CD4-positive, alpha-beta T cell treated with Interleukin-6 at 100 ng/mL for 8 hours (primary cell): ENCODE measurements around the gene FOSL1.

Experiments
- DNase-seq: peaks from one replicate; pipeline ENCODE4 v3.0.0-alpha.2; 2020; ENCODE audit warnings: mixed read lengths, low spot score

Gene FOSL1

GRCh38 chr11:65863889-65864705, 36.1 kb downstream of the FOSL1 start:
- DNase-seq = no peak

- DNase-seq = no peak
Observed at GRCh38 chr11:65862941-65863888, 37.0 kb downstream of the FOSL1 start.

GRCh38 chr11:65862191-65862735, 37.9 kb downstream of the FOSL1 start:
- DNase-seq = no peak

- no peak for DNase-seq
Observed at GRCh38 chr11:65861533-65862183, 38.5 kb downstream of the FOSL1 start.

- DNase-seq = no peak
Observed at GRCh38 chr11:65861165-65861505, 39.1 kb downstream of the FOSL1 start.

GRCh38 chr11:65860278-65861164, 39.7 kb downstream of the FOSL1 start, which contains the start of gene MUS81:
Gene MUS81 (plus strand): TSS chr11:65860433. CDS start chr11:65860754, 321 bp downstream.
- DNase-seq = peak; percentile 95

- no peak for DNase-seq
Observed at GRCh38 chr11:65859812-65860277, 40.3 kb downstream of the FOSL1 start.

GRCh38 chr11:65859095-65859811, 40.9 kb downstream of the FOSL1 start:
- DNase-seq = peak; percentile 97

GRCh38 chr11:65858681-65859087, 41.5 kb downstream of the FOSL1 start:
- peak; percentile 1 for DNase-seq

GRCh38 chr11:65857853-65858680, 42.1 kb downstream of the FOSL1 start, which contains the start of gene CFL1:
Gene CFL1 (minus strand): TSS chr11:65858180. CDS start chr11:65858099, 81 bp downstream.
- peak; percentile 97 for DNase-seq

- DNase-seq = peak; percentile 45
Observed at GRCh38 chr11:65857500-65857852, 42.7 kb downstream of the FOSL1 start.

- DNase-seq = peak; percentile 85
Observed at GRCh38 chr11:65856689-65857499, 43.3 kb downstream of the FOSL1 start.

- DNase-seq = no peak
Observed at GRCh38 chr11:65855927-65856363, 44.2 kb downstream of the FOSL1 start.

- DNase-seq = peak; percentile 0
Observed at GRCh38 chr11:65854852-65855837, 45.0 kb downstream of the FOSL1 start.

- no peak for DNase-seq
Observed at GRCh38 chr11:65854161-65854592, 46.0 kb downstream of the FOSL1 start.

- no peak for DNase-seq
Observed at GRCh38 chr11:65853246-65853979, 46.8 kb downstream of the FOSL1 start.
